Uterus (tissue), 4 donors: Measurements from ENCODE around the gene HIVEP3. TPM values are rescaled to one million over a fixed set of nuclear protein-coding genes. Genes with fewer than 3 reads are reported as not detected.

Experiments
- DNase-seq, 2 donors: peaks; one replicate each; pipeline ENCODE4 v3.0.0-alpha.2; 2019 to 2020
- H3K27ac ChIP-seq, 2 donors: fragments of 200-600 bp; sonication (generic); 1 replicate in 1 of 2; 2 replicates in 1 of 2; pipeline ENCODE4 v1.5.1; 2016 to 2018
- H3K27me3 ChIP-seq, 2 donors: fragments of 200-600 bp; sonication (generic); one replicate each; pipeline ENCODE4 v1.5.1; 2018 to 2019; ENCODE audit warnings: control low read depth in 1 of 2
- H3K36me3 ChIP-seq, 2 donors: fragments of 200-600 bp; sonication (generic); one replicate each; pipeline ENCODE4 v1.5.1; 2019; ENCODE audit warnings: control low read depth in 1 of 2
- H3K4me1 ChIP-seq, 2 donors: fragments of 200-600 bp; sonication (generic); one replicate each; pipeline ENCODE4 v1.5.1; 2018 to 2019; ENCODE audit warnings: control low read depth in 1 of 2
- H3K4me3 ChIP-seq, 2 donors: fragments of 200-600 bp; sonication (generic); 1 replicate in 1 of 2; 2 replicates in 1 of 2; pipeline ENCODE4 v1.5.1; 2018 to 2019; ENCODE audit warnings: mild to moderate bottlenecking in 1 of 2
- H3K9me3 ChIP-seq, 2 donors: fragments of 200-600 bp; sonication (generic); one replicate each; pipeline ENCODE4 v1.5.1; 2019; ENCODE audit warnings: control low read depth in 1 of 2
- POLR2A ChIP-seq, 2 donors: fragments of 450-650 bp; IDR thresholded peaks; one replicate each; pipeline ENCODE4 v1.6.1; 2016; ENCODE audit warnings: antibody characterized with exemption in 2 of 2, mild to moderate bottlenecking in 1 of 2, moderate library complexity in 1 of 2
- intact Hi-C: fragments of 100-400 bp; cut with DNase I; formaldehyde crosslinking; loops from one replicate; pipeline ENCODE4 v1.15.1; 2023; ENCODE audit warnings: low total_unique reads
- total RNA-seq, 4 donors: library from RNA; depleted of rRNA in 3 of 4; stranded (reverse); fragments of >200 nt in 3 of 4; gene quantifications; one replicate each; pipeline versions ENCODE4 v1.1.0 to v1.2.4, GENCODE V29; 2014 to 2023
- TF ChIP-seq, protein P1 (sequence below), 4 experiments: fragments of 200-600 bp in 2 of 4; fragments of 450-650 bp in 2 of 4; sonication (generic) in 2 of 4; IDR thresholded peaks; one replicate each; pipeline ENCODE4 v1.5.1; 2016 to 2019; ENCODE audit warnings: antibody characterized with exemption in 4 of 4, mild to moderate bottlenecking in 2 of 4, moderate library complexity in 1 of 4
- donor health status: DM: yes; HTN: yes; CAD: no.

HIVEP3 gene
- total RNA-seq, 4 donors from 2014 or later: 0.51 to 7.6 (median 2.9) TPM

DNA sequence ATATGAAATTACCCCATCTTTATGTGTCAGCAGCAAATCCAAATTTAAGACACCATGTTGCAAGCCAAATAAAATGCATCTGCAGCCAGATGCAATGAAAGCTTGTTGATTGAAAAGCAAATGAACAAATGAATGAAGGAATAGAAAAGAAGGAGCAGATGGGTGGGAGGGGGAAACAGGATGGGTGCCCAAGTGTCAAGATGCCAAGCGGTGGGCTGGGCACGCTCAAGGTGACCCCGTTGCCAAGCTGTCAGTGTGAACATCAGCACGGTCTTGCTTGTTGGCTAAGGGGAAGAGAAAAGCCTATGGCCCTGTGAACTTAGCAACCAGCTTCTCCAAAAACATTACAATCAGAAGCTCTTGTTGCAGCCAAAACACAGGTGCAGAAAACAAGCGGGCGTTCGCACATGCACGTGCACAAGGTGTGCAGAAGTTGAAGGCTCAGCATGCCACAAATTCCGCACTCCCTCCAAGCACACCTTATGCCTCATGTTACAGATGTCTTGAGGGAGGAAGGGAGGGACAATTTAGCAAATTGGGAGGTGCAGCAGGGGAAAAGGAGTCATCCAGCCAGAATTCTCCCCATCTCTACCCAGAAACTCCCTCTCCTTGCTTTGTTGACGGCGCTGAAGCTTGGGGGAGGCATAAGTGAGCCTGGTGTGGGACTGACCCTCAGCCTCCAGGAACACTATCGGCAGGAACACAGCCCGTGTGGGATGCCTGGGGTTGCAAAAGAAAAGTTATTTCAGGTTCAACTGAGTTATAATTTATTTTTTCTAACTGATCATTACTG lies 62.4 kb downstream of the HIVEP3 start:
- no peaks in the 10 kb centered on the region for H3K36me3 ChIP-seq
- intact Hi-C loops: no loop called here
- no peaks in the 10 kb centered on the region for H3K4me1 ChIP-seq
- DNase-seq: peak in 1 of 2 donors; percentile 46
- no peaks in the 10 kb centered on the region for H3K27me3 ChIP-seq
- TF ChIP-seq, protein P1, sequence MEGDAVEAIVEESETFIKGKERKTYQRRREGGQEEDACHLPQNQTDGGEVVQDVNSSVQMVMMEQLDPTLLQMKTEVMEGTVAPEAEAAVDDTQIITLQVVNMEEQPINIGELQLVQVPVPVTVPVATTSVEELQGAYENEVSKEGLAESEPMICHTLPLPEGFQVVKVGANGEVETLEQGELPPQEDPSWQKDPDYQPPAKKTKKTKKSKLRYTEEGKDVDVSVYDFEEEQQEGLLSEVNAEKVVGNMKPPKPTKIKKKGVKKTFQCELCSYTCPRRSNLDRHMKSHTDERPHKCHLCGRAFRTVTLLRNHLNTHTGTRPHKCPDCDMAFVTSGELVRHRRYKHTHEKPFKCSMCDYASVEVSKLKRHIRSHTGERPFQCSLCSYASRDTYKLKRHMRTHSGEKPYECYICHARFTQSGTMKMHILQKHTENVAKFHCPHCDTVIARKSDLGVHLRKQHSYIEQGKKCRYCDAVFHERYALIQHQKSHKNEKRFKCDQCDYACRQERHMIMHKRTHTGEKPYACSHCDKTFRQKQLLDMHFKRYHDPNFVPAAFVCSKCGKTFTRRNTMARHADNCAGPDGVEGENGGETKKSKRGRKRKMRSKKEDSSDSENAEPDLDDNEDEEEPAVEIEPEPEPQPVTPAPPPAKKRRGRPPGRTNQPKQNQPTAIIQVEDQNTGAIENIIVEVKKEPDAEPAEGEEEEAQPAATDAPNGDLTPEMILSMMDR (IDR thresholded peaks at IDR 0.05): no peak
- no peak for TF ChIP-seq POLR2A (IDR thresholded peaks at IDR 0.05)
- no peaks in the 10 kb centered on the region for H3K9me3 ChIP-seq
- no peak overlapping the region for H3K27ac ChIP-seq
- no peak overlapping the region for H3K4me3 ChIP-seq

DNA sequence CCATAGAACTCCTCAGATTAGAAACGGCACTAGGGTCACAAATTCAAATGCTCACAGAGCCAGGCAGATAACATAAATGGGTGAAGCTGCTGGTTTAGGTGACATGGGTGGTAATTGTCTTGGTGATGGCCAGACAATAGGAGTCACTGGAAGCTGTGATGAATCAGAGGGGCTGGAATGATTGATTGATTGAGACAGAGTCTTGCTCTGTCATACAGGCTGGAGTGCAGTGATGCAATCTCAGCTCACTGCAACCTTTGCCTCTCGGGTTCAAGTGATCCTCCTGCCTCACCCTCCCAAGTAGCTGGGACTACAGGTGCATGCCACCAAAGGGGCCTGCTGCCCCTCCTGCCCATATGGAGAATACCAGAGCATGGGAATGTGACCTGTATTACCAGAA lies 63.0 kb downstream of the HIVEP3 start:
- H3K27ac ChIP-seq: no peak overlapping the region

DNA sequence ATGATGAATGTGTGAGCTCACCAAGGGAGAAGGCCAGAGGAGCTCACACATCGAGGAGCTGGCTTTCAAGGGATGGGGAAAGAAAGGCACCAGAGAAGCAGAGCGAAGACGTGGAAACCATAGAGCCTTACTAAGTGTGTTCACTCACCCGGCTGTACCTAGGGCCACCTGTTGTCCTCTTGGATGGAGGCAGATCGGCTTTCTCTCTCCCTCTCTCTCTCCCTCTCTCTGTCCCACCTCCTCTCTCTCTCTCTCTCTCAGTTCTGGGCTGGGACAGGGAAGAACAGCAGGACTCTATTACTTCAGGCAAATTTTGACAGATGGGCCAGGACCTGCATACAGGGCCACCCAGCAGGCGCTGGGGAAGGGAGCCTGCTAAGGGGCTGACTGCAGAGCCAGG lies 64.8 kb downstream of the HIVEP3 start:
- Histone ChIP-seq H3K4me1 (no peaks in the 10 kb centered on the region), H3K27me3 (no peaks in the 10 kb centered on the region), H3K27ac (no peak overlapping the region), H3K4me3 (no peak overlapping the region), H3K9me3 (no peaks in the 10 kb centered on the region), H3K36me3 (no peaks in the 10 kb centered on the region)
- no peak for DNase-seq
- intact Hi-C loops: no loop called here
- TF ChIP-seq, protein P1 (IDR thresholded peaks at IDR 0.05): no peak
- no peak for TF ChIP-seq POLR2A (IDR thresholded peaks at IDR 0.05)

More for the DNA sequence above, 63.0 kb downstream of the HIVEP3 start:
- Histone ChIP-seq H3K9me3 (no peaks in the 10 kb centered on the region), H3K4me1 (no peaks in the 10 kb centered on the region), H3K27me3 (no peaks in the 10 kb centered on the region), H3K4me3 (no peak overlapping the region), H3K36me3 (no peaks in the 10 kb centered on the region)
- DNase-seq: no peak
- intact Hi-C loops: no loop called here
- no peak for TF ChIP-seq POLR2A (IDR thresholded peaks at IDR 0.05)
- TF ChIP-seq, protein P1 (IDR thresholded peaks at IDR 0.05): no peak

DNA sequence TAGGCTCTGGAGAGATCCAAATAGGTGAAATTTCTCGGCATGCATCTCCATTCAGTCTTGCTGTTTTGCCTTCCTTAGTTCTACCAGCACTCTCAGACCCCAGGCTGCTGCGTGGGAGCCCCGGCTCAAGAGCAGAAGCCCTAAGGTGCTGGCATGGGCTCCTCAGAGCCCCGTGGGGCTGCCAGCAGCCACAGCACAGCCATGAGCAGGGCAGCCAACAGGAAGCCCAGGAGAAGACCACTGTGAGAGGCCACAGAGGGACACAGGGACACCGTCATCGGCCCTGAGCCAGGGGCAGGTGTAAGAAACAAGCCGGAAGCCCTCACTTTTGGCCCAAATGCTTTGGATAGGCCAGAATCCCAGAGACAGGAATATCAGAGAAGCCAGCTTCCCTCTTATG lies 66.6 kb downstream of the HIVEP3 start:
- TF ChIP-seq, protein P1 (IDR thresholded peaks at IDR 0.05): no peak
- no peak for TF ChIP-seq POLR2A (IDR thresholded peaks at IDR 0.05)
- H3K9me3 ChIP-seq: no peaks in the 10 kb centered on the region
- H3K4me1 ChIP-seq: no peaks in the 10 kb centered on the region
- no peaks in the 10 kb centered on the region for H3K36me3 ChIP-seq
- intact Hi-C loops: no loop called here
- H3K27me3 ChIP-seq: no peaks in the 10 kb centered on the region
- no peak overlapping the region for H3K4me3 ChIP-seq
- DNase-seq: no peak
- H3K27ac ChIP-seq: no peak overlapping the region

DNA sequence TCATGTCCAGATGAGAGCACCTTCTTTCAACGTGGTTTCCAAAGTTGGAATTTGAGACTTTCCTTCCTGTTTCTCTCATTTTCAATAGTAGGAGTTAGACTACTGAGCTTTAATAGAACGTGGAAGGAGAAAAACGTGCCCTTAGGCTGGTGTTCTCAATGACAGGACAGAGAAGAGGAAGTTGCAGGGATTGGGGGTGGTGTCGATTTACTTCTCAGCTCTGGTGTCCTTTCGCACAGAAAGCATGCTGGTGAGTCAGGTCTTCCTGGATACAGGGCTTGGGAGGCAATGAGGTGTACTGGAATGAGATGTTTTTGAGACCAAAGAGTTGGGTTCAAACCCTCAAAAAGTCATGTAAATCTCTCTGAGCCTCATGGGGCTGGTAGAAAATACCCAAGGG lies 67.1 kb downstream of the HIVEP3 start:
- intact Hi-C loops: no loop called here
- Histone ChIP-seq H3K27ac (no peak overlapping the region), H3K27me3 (no peaks in the 10 kb centered on the region), H3K36me3 (no peaks in the 10 kb centered on the region), H3K4me1 (no peaks in the 10 kb centered on the region), H3K9me3 (no peaks in the 10 kb centered on the region), H3K4me3 (no peak overlapping the region)
- no peak for TF ChIP-seq POLR2A (IDR thresholded peaks at IDR 0.05)
- no peak for DNase-seq
